T-cell (primary cell): ENCODE measurements around the gene TACO1. TPM values are rescaled to one million over a fixed set of nuclear protein-coding genes. Genes with fewer than 3 reads are reported as not detected.

Experiments used
- ATAC-seq, 4 experiments: fragments of 200-7000 bp in 3 of 4; fragments of 150-1000 bp in 1 of 4; cut with Tn5 transposase; replicated peaks in 1 of 4; 1 replicate in 3 of 4; 2 replicates in 1 of 4; pipeline ENCODE4 v1.10.0; 2021; ENCODE audit warnings: moderate library complexity in 3 of 4, mild to moderate bottlenecking in 2 of 4, moderate number of reproducible peaks in 1 of 4
- CTCF ChIA-PET, 2 donors: fragments of 300-600 bp; sonication (Branson Sonifier 250); formaldehyde crosslinking; loops; one replicate each; lab custom pipeline; 2022; ENCODE audit warnings: antibody characterized with exemption in 2 of 2; lab: Charles Lee
- POLR2A ChIA-PET, 2 donors: fragments of 300-600 bp; sonication (Branson Sonifier 250); formaldehyde crosslinking; loops; one replicate each; lab custom pipeline; 2022; ENCODE audit warnings: antibody characterized with exemption in 2 of 2; lab: Charles Lee
- DNase-seq, 35 experiments: peaks; one replicate each; pipeline versions ENCODE4 v3.0.0 to v3.0.0-alpha.2; 2013 to 2023
- H3K27ac ChIP-seq: one replicate; pipeline ENCODE4 v1.5.1; 2013; ENCODE audit warnings: low read length
- H3K27me3 ChIP-seq, 2 experiments: replicated peaks in 1 of 2; 1 replicate in 1 of 2; 2 replicates in 1 of 2; pipeline versions ENCODE4 v1.6.1 to v1.7.0; 2013; ENCODE audit warnings: low read length in 1 of 2, mixed read lengths in 1 of 2; ENCODE audit not compliant: control insufficient read depth in 2 of 2, insufficient read depth in 2 of 2; ENCODE audit errors: extremely low read depth in 1 of 2
- H3K36me3 ChIP-seq, 2 donors: 1 replicate in 1 of 2; 2 replicates in 1 of 2; pipeline versions ENCODE4 v1.6.1 to v1.7.0; 2013; ENCODE audit warnings: low read length in 1 of 2; ENCODE audit not compliant: control insufficient read depth in 2 of 2, insufficient read depth in 1 of 2; ENCODE audit errors: extremely low read depth in 1 of 2
- H3K4me1 ChIP-seq, 2 experiments: 1 replicate in 1 of 2; 2 replicates in 1 of 2; pipeline versions ENCODE4 v1.6.1 to v1.7.0; 2013; ENCODE audit warnings: low read length in 2 of 2, mixed read lengths in 1 of 2; ENCODE audit not compliant: insufficient read depth in 2 of 2, control insufficient read depth in 1 of 2; ENCODE audit errors: extremely low read depth in 1 of 2
- H3K4me3 ChIP-seq, 2 donors: 1 replicate in 1 of 2; 2 replicates in 1 of 2; pipeline versions ENCODE4 v1.5.1 to v1.7.0; 2013; ENCODE audit warnings: mild to moderate bottlenecking in 2 of 2, low read length in 1 of 2, moderate library complexity in 1 of 2; ENCODE audit not compliant: control insufficient read depth in 1 of 2; ENCODE audit errors: extremely low read depth in 1 of 2
- H3K9me3 ChIP-seq: 2 replicates; pipeline ENCODE4 v1.7.0; 2013
- H3K27ac Mint-ChIP-seq, 2 donors: one replicate each; pipeline ENCODE4 v1.8.0; 2020 to 2021; ENCODE audit warnings: mild to moderate bottlenecking in 2 of 2, mixed read lengths in 2 of 2
- H3K27me3 Mint-ChIP-seq, 2 donors: one replicate each; pipeline ENCODE4 v1.8.0; 2021 to 2022; ENCODE audit warnings: mixed read lengths in 2 of 2
- H3K36me3 Mint-ChIP-seq: one replicate; pipeline ENCODE4 v1.8.0; 2021; ENCODE audit warnings: mixed read lengths
- H3K4me1 Mint-ChIP-seq, 3 donors: one replicate each; pipeline ENCODE4 v1.8.0; 2020 to 2022; ENCODE audit warnings: mixed read lengths in 3 of 3, mild to moderate bottlenecking in 1 of 3
- H3K4me3 Mint-ChIP-seq, 3 donors: one replicate each; pipeline ENCODE4 v1.8.0; 2020 to 2022; ENCODE audit warnings: mild to moderate bottlenecking in 3 of 3, mixed read lengths in 3 of 3, moderate library complexity in 3 of 3
- H3K9me3 Mint-ChIP-seq, 3 donors: one replicate each; pipeline ENCODE4 v1.8.0; 2020 to 2022; ENCODE audit warnings: mixed read lengths in 3 of 3
- WGBS: methylation state at CpG from one replicate; pipeline ENCODE4 v1.1.5; 2013; ENCODE audit warnings: missing lambda C conversion rate; ENCODE audit not compliant: insufficient coverage; 5-methylcytosine and 5-hydroxymethylcytosine counted together
- total RNA-seq, 35 experiments: library from RNA in 6 of 35; stranded (reverse) in 6 of 35; fragments of 120-200 nt in 1 of 35; gene quantifications; one replicate each; pipeline versions ENCODE4 v1.2.1 to v1.2.4 and lab custom pipeline; 2013 to 2026

Gene TACO1
- total RNA-seq, 5 donors from 2014 or later (not counting 1 experiment from before 2014, with no cell fraction given) = 10.9 to 20.5 (median 18.8) TPM

DNA sequence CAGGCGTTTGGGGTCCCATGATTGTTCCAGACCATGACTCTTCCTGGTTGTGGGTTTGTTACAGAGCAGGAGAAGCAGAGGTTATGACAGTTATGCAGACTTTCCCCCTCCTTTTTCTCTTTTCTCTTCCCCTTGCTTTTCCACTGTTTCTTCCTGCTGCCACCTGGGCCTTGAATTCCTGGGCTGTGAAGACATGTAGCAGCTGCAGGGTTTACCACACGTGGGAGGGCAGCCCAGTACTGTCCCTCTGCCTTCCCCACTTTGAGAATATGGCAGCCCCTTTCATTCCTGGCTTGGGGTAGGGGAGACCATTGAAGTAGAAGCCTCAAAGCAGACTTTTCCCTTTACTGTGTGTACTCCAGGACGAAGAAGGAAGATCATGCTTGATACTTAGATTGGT, 7.9 kb upstream of the TACO1 start:
- ATAC-seq (no peak), DNase-seq (no peak)
- peaks cover 30% of the 10 kb centered on the region for H3K36me3 Mint-ChIP-seq
- Histone ChIP-seq H3K4me1 (peaks cover 0 to 15% of the 10 kb centered on the region in 2 experiments), H3K36me3 (peaks cover 17 to 45% of the 10 kb centered on the region in 2 donors), H3K4me3 (no peak overlapping the region), H3K27me3 (no peaks in the 10 kb centered on the region), H3K9me3 (no peaks in the 10 kb centered on the region), H3K27ac (no peak overlapping the region)
- no peak overlapping the region for H3K4me3 Mint-ChIP-seq
- 88% methylated on average over 1 of the region's 3 CpGs for WGBS
- POLR2A ChIA-PET = no interaction called here
- peak overlapping the region; percentile 27 to 66 for H3K27ac Mint-ChIP-seq
- H3K4me1 Mint-ChIP-seq = peaks cover 5 to 14% (median 12%) of the 10 kb centered on the region in 3 donors
- H3K9me3 Mint-ChIP-seq = no peaks in the 10 kb centered on the region
- CTCF ChIA-PET = no interaction called here
- H3K27me3 Mint-ChIP-seq = no peaks in the 10 kb centered on the region

DNA sequence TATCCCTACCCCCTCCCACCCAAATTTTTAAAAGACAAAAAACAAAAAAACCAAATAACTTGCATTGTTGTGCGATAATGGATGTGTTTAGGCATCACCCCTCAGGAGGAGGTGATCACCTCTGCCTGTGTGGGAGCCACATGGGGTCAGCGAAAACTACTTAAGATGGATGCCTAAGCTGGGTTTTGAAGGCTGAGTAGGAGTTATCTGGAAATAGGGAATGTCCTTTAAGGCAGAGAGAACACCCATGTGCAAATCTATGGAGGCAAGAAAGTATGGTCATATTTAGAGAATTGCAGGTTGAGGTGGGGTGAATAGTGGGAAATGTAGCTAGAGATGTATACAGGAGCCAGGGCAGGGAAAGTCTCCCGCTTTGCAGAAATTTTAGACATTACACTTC, 5.6 kb upstream of the TACO1 start:
- 100% methylated on average over 2 of the region's 3 CpGs for WGBS
- no peaks in the 10 kb centered on the region for H3K27me3 ChIP-seq
- CTCF ChIA-PET = no interaction called here
- Mint-ChIP-seq H3K4me3 (no peak overlapping the region), H3K36me3 (peaks cover 14% of the 10 kb centered on the region), H3K27me3 (no peaks in the 10 kb centered on the region), H3K27ac (peak overlapping the region in 1 of 2 donors; percentile 31), H3K4me1 (peaks cover 20 to 30% (median 27%) of the 10 kb centered on the region in 3 donors), H3K9me3 (no peaks in the 10 kb centered on the region)
- H3K4me1 ChIP-seq = peaks cover 2 to 25% of the 10 kb centered on the region in 2 experiments
- H3K36me3 ChIP-seq = peaks cover 5 to 25% of the 10 kb centered on the region in 2 donors
- ATAC-seq (no peak), DNase-seq (no peak)
- no peaks in the 10 kb centered on the region for H3K9me3 ChIP-seq
- H3K4me3 ChIP-seq = no peak overlapping the region
- no peak overlapping the region for H3K27ac ChIP-seq
- POLR2A ChIA-PET = no interaction called here

DNA sequence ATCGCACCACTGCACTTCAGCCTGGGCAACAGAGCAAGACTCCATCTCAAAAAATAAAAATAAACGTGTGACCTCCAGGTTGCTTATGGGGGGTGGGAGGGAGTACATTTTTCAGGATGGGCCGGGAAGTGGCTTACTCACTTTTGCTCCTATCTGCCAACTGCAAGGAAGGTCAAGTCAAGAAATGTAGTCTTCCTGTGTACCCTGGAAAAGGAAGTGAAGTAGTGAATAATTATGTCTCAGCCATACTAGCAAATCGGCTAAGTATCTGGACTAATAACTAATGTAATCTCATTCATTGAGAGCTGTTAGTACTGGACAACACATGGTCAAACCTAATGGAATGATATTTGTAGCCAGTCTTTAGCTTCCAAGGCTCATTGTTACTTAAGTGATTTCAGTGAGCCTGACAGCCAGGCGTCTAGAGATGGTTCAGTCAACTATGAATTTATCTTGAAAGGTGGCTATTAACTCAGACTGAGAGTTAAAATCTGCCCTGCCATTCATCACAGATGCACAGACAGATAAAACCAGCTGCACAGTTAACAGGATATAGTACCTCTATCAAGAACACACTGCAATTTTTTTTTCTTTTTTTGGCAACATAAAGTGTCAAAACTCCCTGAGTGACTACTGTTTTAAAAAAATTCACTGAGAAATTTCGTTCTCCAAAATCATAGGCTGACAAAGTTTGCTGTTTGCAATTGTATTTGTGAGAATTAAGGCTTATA, 3.7 kb upstream of the TACO1 start:
- Histone ChIP-seq H3K27ac (peak overlapping the region; percentile 57), H3K36me3 (peaks cover 0 to 8% of the 10 kb centered on the region in 2 donors), H3K4me1 (peaks cover 14 to 40% of the 10 kb centered on the region in 2 experiments), H3K27me3 (no peaks in the 10 kb centered on the region), H3K9me3 (no peaks in the 10 kb centered on the region), H3K4me3 (no peak overlapping the region)
- peak overlapping the region; percentile 33 to 64 for H3K27ac Mint-ChIP-seq
- H3K9me3 Mint-ChIP-seq = no peaks in the 10 kb centered on the region
- ChIA-PET CTCF (interaction anchor here (0.5 to 0.7 kb wide), 2 partner anchors 47 to 190 kb away, joined by 3 read pairs; no protein-coding TSS in a partner anchor), POLR2A (interaction anchor here in 1 of 2 donors (0.7 to 1.3 kb wide), 2 partner anchors 14 to 28 kb away, joined by 3 to 6 read pairs; no protein-coding TSS in a partner anchor)
- ATAC-seq = peak in 1 of 4 experiments; percentile 51
- peaks cover 35 to 43% (median 40%) of the 10 kb centered on the region in 3 donors for H3K4me1 Mint-ChIP-seq
- no peaks in the 10 kb centered on the region for H3K36me3 Mint-ChIP-seq
- peak overlapping the region in 1 of 3 donors; percentile 0 for H3K4me3 Mint-ChIP-seq
- DNase-seq = peak in 1 of 35 experiments; percentile 42
- H3K27me3 Mint-ChIP-seq = no peaks in the 10 kb centered on the region
- WGBS = no CpG with 5 or more reads among the region's 6 CpGs

DNA sequence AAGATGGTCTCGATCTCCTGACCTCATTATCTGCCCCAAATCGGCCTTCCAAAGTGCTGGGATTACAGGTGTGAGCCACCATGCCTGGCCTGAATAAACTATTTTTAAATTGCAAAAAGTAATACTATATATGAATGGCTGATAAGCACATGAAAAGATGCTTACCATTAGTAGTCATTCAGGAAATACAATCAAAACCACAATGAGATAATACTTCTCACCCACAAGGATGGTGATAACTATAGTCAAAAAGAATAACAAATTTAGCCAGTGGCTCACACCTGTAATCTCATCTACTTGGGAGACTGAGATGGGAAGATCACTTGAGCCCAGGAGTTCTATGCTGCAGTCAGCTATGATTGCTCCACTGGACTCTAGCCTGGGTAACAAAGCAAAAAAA, 2.4 kb upstream of the TACO1 start:
- CTCF ChIA-PET = interaction anchor here in 1 of 2 donors (0.6 kb wide), 2 partner anchors 243 to 623 kb away, joined by 3 to 4 read pairs; no protein-coding TSS in a partner anchor
- POLR2A ChIA-PET = interaction anchor here (0.6 kb wide), 2 partner anchors 24 to 26 kb away, joined by 3 to 6 read pairs; partner anchors contain the start of gene MAP3K3 (in 1 of the 2)
- peaks cover 35 to 48% (median 44%) of the 10 kb centered on the region in 3 donors for H3K4me1 Mint-ChIP-seq
- Histone ChIP-seq H3K36me3 (peaks cover 0 to 6% of the 10 kb centered on the region in 2 donors), H3K9me3 (no peaks in the 10 kb centered on the region), H3K27me3 (no peaks in the 10 kb centered on the region), H3K4me3 (no peak overlapping the region), H3K4me1 (peaks cover 14 to 41% of the 10 kb centered on the region in 2 experiments), H3K27ac (peak overlapping the region; percentile 57)
- no CpG with 5 or more reads among the region's 2 CpGs for WGBS
- peak overlapping the region; percentile 61 to 70 for H3K27ac Mint-ChIP-seq
- DNase-seq (peak in 1 of 35 experiments; percentile 58), ATAC-seq (peak in 2 of 4 experiments; percentile 43 to 48)
- H3K27me3 Mint-ChIP-seq = no peaks in the 10 kb centered on the region
- H3K9me3 Mint-ChIP-seq = no peaks in the 10 kb centered on the region
- peak overlapping the region in 1 of 3 donors; percentile 33 for H3K4me3 Mint-ChIP-seq
- H3K36me3 Mint-ChIP-seq = no peaks in the 10 kb centered on the region

DNA sequence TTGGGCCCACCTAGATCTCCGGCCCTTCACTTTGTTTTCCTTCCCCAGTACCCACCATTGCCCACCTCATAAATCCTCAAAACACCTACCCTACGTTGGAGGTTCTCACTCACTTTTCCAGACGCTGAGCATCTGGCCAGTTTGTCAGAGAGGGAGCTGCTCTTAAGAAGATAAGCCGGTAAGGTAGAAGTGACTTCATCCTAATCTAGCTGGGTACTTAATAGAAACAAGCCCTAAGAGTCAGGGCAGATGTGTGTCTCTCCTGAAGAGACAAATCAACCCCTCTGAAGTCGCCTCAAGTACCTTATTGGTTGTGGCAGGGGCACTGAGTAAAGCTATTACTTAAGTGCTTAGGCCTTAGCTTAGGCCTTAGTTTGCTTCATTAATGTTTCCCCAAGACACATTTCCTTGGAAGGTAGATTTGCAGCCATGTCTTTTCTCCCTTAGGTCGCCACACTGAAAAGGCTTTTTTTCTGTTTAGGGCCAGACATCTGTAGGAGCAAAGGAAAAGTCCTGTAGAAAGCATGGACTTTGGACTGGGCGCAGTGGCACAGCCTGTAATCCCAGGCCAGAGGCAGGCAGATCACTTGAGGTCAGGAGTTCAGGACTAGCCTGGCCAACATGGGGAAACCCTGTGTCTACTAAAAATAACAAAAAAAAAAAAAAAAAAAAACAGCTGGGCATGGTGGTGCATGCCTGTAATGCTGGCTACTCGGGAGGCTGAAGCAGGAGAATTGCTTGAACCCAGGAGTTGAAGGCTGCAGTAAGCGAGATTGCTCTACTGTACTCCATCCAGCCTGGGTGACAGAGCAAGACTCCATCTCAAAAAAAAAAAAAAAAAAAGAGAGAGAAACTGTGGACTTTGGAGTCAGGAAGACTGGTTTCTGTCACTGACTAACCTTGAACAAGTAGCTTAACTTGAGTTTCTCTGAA, 1.0 kb downstream of the TACO1 start:
- no peaks in the 10 kb centered on the region for H3K9me3 ChIP-seq
- H3K4me3 ChIP-seq = peak overlapping the region; percentile 68 to 96
- peak overlapping the region; percentile 95 to 96 for H3K27ac Mint-ChIP-seq
- H3K27me3 Mint-ChIP-seq = no peaks in the 10 kb centered on the region
- peaks cover 14 to 37% of the 10 kb centered on the region in 2 experiments for H3K4me1 ChIP-seq
- ChIA-PET POLR2A (interaction anchor here in 1 of 2 donors (0.6 to 0.7 kb wide), 2 partner anchors 9 to 684 kb away, joined by 3 to 4 read pairs; no protein-coding TSS in a partner anchor), CTCF (interaction anchor here (0.6 to 1.8 kb wide), 7 partner anchors 10 to 181 kb away, joined by 3 to 10 read pairs (median 5); no protein-coding TSS in a partner anchor)
- H3K27me3 ChIP-seq = no peaks in the 10 kb centered on the region
- H3K4me1 Mint-ChIP-seq = peaks cover 35 to 52% (median 44%) of the 10 kb centered on the region in 3 donors
- 100% methylated on average over 1 of the region's 9 CpGs for WGBS
- DNase-seq (peak in 1 of 35 experiments; percentile 14), ATAC-seq (no peak)
- H3K4me3 Mint-ChIP-seq = peak overlapping the region; percentile 89 to 96 (median 91)
- H3K9me3 Mint-ChIP-seq = no peaks in the 10 kb centered on the region
- H3K36me3 ChIP-seq = peaks cover 12 to 25% of the 10 kb centered on the region in 2 donors
- peaks cover 21% of the 10 kb centered on the region for H3K36me3 Mint-ChIP-seq
- peak overlapping the region; percentile 6 for H3K27ac ChIP-seq
